DND-41 (cell line): Measurements from ENCODE around the gene THSD4.

Experiments
- ATAC-seq: fragments of 200-7000 bp; cut with Tn5 transposase; 3 replicates; pipeline ENCODE4 v1.9.1; 2021; ENCODE audit warnings: low read depth; ENCODE audit not compliant: insufficient read depth
- DNase-seq: peaks from one replicate; pipeline ENCODE4 v3.0.0-alpha.2; 2020
- H2AFZ ChIP-seq: 2 replicates; pipeline ENCODE4 v1.6.0; 2012; ENCODE audit warnings: low read depth, low read length
- H3K27ac ChIP-seq: 2 replicates; pipeline ENCODE4 v1.5.1; 2012; ENCODE audit warnings: low read length, inconsistent platforms
- H3K27me3 ChIP-seq: fragments of 200-600 bp; sonication (generic); 2 replicates; pipeline ENCODE4 v1.6.0; 2012; ENCODE audit warnings: low read length, mild to moderate bottlenecking, inconsistent platforms; ENCODE audit not compliant: insufficient read depth, poor library complexity
- H3K36me3 ChIP-seq: 2 replicates; pipeline ENCODE4 v1.5.1; 2012; ENCODE audit warnings: low read length, inconsistent platforms; ENCODE audit not compliant: insufficient read depth
- H3K4me1 ChIP-seq: 2 replicates; pipeline ENCODE4 v1.5.1; 2012; ENCODE audit warnings: mild to moderate bottlenecking, low read length; ENCODE audit not compliant: insufficient read depth
- H3K4me2 ChIP-seq: 2 replicates; pipeline ENCODE4 v1.6.0; 2012; ENCODE audit warnings: mild to moderate bottlenecking, moderate library complexity, low read length, inconsistent platforms; ENCODE audit not compliant: insufficient read depth
- H3K4me3 ChIP-seq, 2 experiments: fragments of 200-600 bp in 1 of 2; shearing (Covaris generic) in 1 of 2; 2 replicates each; pipeline ENCODE4 v1.5.1; 2012 to 2016; ENCODE audit warnings: inconsistent platforms in 2 of 2, low read length in 2 of 2, mild to moderate bottlenecking in 2 of 2, low read depth in 1 of 2, moderate library complexity in 1 of 2
- H3K79me2 ChIP-seq: 2 replicates; pipeline ENCODE4 v1.6.0; 2012; ENCODE audit warnings: low read length, inconsistent platforms; ENCODE audit not compliant: insufficient read depth
- H3K9ac ChIP-seq: 2 replicates; pipeline ENCODE4 v1.6.0; 2012; ENCODE audit warnings: low read depth, mild to moderate bottlenecking, inconsistent platforms, low read length, moderate library complexity
- H3K9me3 ChIP-seq: 2 replicates; pipeline ENCODE4 v1.5.1; 2012; ENCODE audit warnings: low read length, moderate library complexity, mild to moderate bottlenecking, inconsistent platforms; ENCODE audit not compliant: insufficient read depth, severe bottlenecking
- H4K20me1 ChIP-seq: 2 replicates; pipeline ENCODE4 v1.6.0; 2012; ENCODE audit warnings: low read length; ENCODE audit not compliant: insufficient read depth
- CTCF ChIP-seq: IDR thresholded peaks from 2 replicates; pipeline ENCODE4 v1.5.1; 2012; ENCODE audit warnings: borderline replicate concordance, low read length, moderate library complexity, mild to moderate bottlenecking; ENCODE audit not compliant: poor library complexity, severe bottlenecking; ENCODE audit errors: extremely low read depth
- EZH2 ChIP-seq: IDR thresholded peaks from 3 replicates; pipeline ENCODE4 v1.6.1; 2012; ENCODE audit warnings: borderline replicate concordance, low read depth, mild to moderate bottlenecking, moderate library complexity, low read length, inconsistent platforms; ENCODE audit not compliant: severe bottlenecking

THSD4 gene

DNA sequence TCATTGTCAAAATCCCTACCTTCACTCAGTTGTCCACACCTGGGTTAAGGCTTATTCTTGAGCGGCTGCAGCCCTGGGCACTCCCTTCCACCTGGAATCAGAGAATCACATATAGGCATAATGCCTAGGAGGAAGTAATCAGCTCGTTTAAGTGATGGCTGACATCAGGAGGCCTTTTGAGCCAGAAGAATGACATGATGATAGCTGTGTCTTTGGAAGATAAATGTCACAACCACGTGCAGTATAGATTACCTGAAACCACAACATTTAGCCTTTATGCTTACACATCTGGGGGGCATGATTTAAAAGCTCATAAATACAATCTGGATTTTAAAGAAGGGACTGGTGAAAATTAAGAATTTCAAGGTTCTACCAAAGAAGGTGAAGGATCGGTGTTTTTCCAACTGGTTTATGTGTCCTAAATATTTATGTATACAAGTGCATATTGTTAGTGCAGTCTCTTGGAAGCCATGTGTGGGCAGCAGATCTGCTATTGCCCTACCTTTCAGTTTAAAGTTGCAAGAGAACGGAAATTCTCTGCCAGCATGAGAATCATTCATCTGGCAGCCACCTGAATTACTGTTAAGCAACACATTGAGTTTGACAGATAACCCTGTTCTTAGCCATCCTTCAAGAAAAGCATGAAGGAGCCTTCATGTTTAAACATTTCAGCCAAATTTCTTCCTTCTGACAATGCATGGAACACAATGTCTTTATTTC lies 531.7 kb downstream of the THSD4 start:
- H3K79me2 ChIP-seq, result no peaks in the 10 kb centered on the region
- ATAC-seq (no peak), DNase-seq (no peak)
- H3K27me3 ChIP-seq, result no peaks in the 10 kb centered on the region
- no peaks in the 10 kb centered on the region for H3K4me1 ChIP-seq
- no peak overlapping the region for H3K4me3 ChIP-seq
- no peak overlapping the region for H3K4me2 ChIP-seq
- no peaks in the 10 kb centered on the region for H3K9me3 ChIP-seq
- no peak overlapping the region for H3K9ac ChIP-seq
- no peaks in the 10 kb centered on the region for H4K20me1 ChIP-seq
- H2AFZ ChIP-seq, result no peak overlapping the region
- no peaks in the 10 kb centered on the region for H3K36me3 ChIP-seq
- TF ChIP-seq EZH2, result no peak
- no peak for TF ChIP-seq CTCF
- no peak overlapping the region for H3K27ac ChIP-seq

DNA sequence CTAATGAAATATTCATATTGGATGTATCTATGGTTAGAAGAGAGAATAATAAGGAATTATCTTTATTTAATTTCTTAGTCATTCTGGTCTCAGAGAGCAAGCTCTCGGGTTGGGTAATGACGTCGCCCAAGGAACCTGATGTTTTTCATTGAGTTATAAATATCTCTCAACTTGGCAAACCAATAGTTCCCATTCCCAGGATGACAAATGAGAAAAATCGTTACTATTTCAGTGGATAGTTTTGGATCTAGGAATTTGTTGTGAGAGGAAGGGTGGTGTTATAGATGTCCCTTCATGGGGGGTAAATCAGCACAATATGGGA lies 532.2 kb downstream of the THSD4 start:
- Histone ChIP-seq H3K4me1 (no peaks in the 10 kb centered on the region), H3K79me2 (no peaks in the 10 kb centered on the region), H3K4me2 (no peak overlapping the region), H3K4me3 (no peak overlapping the region), H2AFZ (no peak overlapping the region), H3K27me3 (no peaks in the 10 kb centered on the region), H4K20me1 (no peaks in the 10 kb centered on the region), H3K36me3 (no peaks in the 10 kb centered on the region), H3K9ac (no peak overlapping the region), H3K9me3 (no peaks in the 10 kb centered on the region), H3K27ac (no peak overlapping the region)
- TF ChIP-seq EZH2, result no peak
- no peak for DNase-seq
- no peak for ATAC-seq

DNA sequence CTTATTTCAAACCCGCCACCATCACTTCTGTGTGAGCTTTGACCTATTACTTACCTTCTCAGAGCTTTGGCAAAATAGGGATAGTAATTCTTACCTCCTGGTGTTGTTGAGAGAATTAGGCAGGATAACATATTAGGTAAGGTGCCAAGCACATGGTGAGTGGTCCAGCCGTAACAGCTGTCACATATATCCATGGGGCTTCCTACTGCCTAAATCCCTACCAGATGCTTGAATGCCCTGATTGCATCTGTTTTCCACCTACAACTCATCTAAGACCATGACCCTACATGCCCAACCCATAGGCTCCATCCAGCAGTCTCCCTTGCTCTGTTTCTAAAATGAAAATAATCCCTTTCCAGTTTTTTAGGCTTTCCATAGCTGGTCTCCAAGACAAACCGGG lies 532.8 kb downstream of the THSD4 start:
- DNase-seq, result no peak
- no peak overlapping the region for H3K9ac ChIP-seq
- no peak overlapping the region for H3K4me3 ChIP-seq
- H3K79me2 ChIP-seq, result no peaks in the 10 kb centered on the region
- ATAC-seq, result no peak
- no peaks in the 10 kb centered on the region for H3K27me3 ChIP-seq
- H3K36me3 ChIP-seq, result no peaks in the 10 kb centered on the region
- H3K9me3 ChIP-seq, result no peaks in the 10 kb centered on the region
- no peak overlapping the region for H3K27ac ChIP-seq
- no peaks in the 10 kb centered on the region for H4K20me1 ChIP-seq
- no peak overlapping the region for H3K4me2 ChIP-seq
- H2AFZ ChIP-seq, result no peak overlapping the region
- no peaks in the 10 kb centered on the region for H3K4me1 ChIP-seq
- no peak for TF ChIP-seq EZH2

DNA sequence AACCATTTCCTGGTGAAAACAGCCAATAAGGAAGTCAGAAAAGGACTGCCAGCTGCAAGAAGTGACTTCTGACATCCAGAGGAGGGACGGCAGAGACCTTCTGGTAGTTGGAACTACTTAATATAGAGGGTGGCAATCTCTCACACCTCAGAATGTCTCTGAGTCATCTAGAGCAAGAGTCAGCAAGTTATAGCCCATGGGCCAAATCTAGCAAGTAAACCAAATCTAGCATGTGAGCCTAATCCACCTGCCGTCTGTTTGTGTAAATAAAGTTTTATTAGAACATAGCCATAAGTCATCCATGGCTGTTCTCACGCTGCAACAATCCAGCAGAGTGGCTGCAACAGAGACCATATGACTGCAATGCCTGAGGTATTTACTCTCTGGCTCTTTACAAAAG lies 534.6 kb downstream of the THSD4 start:
- Histone ChIP-seq H4K20me1 (no peaks in the 10 kb centered on the region), H3K27ac (no peak overlapping the region), H3K4me2 (no peak overlapping the region), H3K4me1 (no peaks in the 10 kb centered on the region), H3K9ac (no peak overlapping the region), H3K27me3 (no peaks in the 10 kb centered on the region), H2AFZ (no peak overlapping the region), H3K36me3 (no peaks in the 10 kb centered on the region), H3K9me3 (no peaks in the 10 kb centered on the region), H3K79me2 (no peaks in the 10 kb centered on the region), H3K4me3 (no peak overlapping the region)
- ATAC-seq (no peak), DNase-seq (no peak)
- TF ChIP-seq EZH2, result no peak
- no peak for TF ChIP-seq CTCF
